Lung (tissue), 12 donors: Measurements from ENCODE around the gene GNPNAT1. TPM values are rescaled to one million over a fixed set of nuclear protein-coding genes. Genes with fewer than 3 reads are reported as not detected.

Source experiments
- ATAC-seq: fragments of 200-7000 bp; cut with Tn5 transposase; one replicate; pipeline ENCODE4 v1.9.1; 2020; ENCODE audit warnings: moderate number of reproducible peaks; ENCODE audit not compliant: insufficient read depth, low FRiP score
- DNase-seq, 3 donors: peaks; one replicate each; pipeline ENCODE4 v3.0.0-alpha.2; 2013 to 2017
- H3K27ac ChIP-seq, 2 donors: one replicate each; pipeline ENCODE4 v1.5.1; 2013; ENCODE audit warnings: mild to moderate bottlenecking in 2 of 2, moderate library complexity in 2 of 2, control low read depth in 1 of 2, inconsistent platforms in 1 of 2, low read depth in 1 of 2, low read length in 1 of 2
- H3K27me3 ChIP-seq, 3 donors: one replicate each; pipeline ENCODE4 v1.5.1; 2013; ENCODE audit warnings: low read length in 2 of 3; ENCODE audit not compliant: control insufficient read depth in 3 of 3, insufficient read depth in 3 of 3
- H3K36me3 ChIP-seq, 4 donors: one replicate each; pipeline ENCODE4 v1.5.1; 2013; ENCODE audit warnings: low read length in 4 of 4, mild to moderate bottlenecking in 1 of 4, moderate library complexity in 1 of 4; ENCODE audit not compliant: control insufficient read depth in 4 of 4, insufficient read depth in 4 of 4
- H3K4me1 ChIP-seq, 5 donors: one replicate each; pipeline ENCODE4 v1.5.1; 2013; ENCODE audit warnings: low read length in 5 of 5, mild to moderate bottlenecking in 2 of 5, moderate library complexity in 1 of 5; ENCODE audit not compliant: control insufficient read depth in 5 of 5, insufficient read depth in 5 of 5
- H3K4me3 ChIP-seq: one replicate; pipeline ENCODE4 v1.5.1; 2013; ENCODE audit warnings: mild to moderate bottlenecking, control low read depth, moderate library complexity
- H3K9ac ChIP-seq, 2 donors: one replicate each; pipeline ENCODE4 v1.5.1; 2013; ENCODE audit warnings: low read length in 2 of 2, control low read depth in 1 of 2; ENCODE audit not compliant: insufficient read depth in 1 of 2
- H3K9me3 ChIP-seq, 4 donors: one replicate each; pipeline ENCODE4 v1.5.1; 2013; ENCODE audit warnings: low read length in 3 of 4, mild to moderate bottlenecking in 1 of 4, moderate library complexity in 1 of 4; ENCODE audit not compliant: control insufficient read depth in 4 of 4, insufficient read depth in 3 of 4
- CTCF ChIP-seq: IDR thresholded peaks from 2 replicates; pipeline ENCODE4 v1.5.1; 2012; ENCODE audit warnings: mild to moderate bottlenecking; ENCODE audit errors: control extremely low read depth, extremely low read depth
- WGBS, 2 donors: extraction: QIAGEN DNeasy Blood & Tissue Kit; methylation state at CpG; one replicate each; pipeline ENCODE4 v1.1.7; 2013; 5-methylcytosine and 5-hydroxymethylcytosine counted together
- polyA plus RNA-seq, 2 donors: library from polyadenylated mRNA; stranded (reverse); fragments of 200-250 nt; gene quantifications; one replicate each; pipeline ENCODE4 v1.2.1, GENCODE V29; 2013
- total RNA-seq, 2 donors: library from RNA; depleted of rRNA in 1 of 2; stranded (reverse); fragments of >200 nt in 1 of 2; gene quantifications; one replicate each; pipeline ENCODE4 v1.2.1, GENCODE V29; 2014 to 2021
- donor health status: control.
- donor health status: control.
- donor health status: Bipolar disorder and iron deficiency.
- donor health status: healthy.
- donor health status: DM: yes; HTN: yes; CAD: no.

Gene GNPNAT1
- total and polyA plus RNA-seq, 4 donors = 7.2 to 18.3 (median 12.3) TPM

- Histone ChIP-seq H3K27ac (no peak overlapping the region), H3K4me3 (no peak overlapping the region), H3K4me1 (peaks cover 0 to 1% (median 0%) of the 10 kb centered on the region in 5 donors), H3K27me3 (no peaks in the 10 kb centered on the region), H3K36me3 (peaks cover 0 to 4% (median 3%) of the 10 kb centered on the region in 4 donors), H3K9ac (no peak overlapping the region), H3K9me3 (no peaks in the 10 kb centered on the region)
- no peak for TF ChIP-seq CTCF
- no peak for ATAC-seq
- WGBS, 2 donors = 53 to 85% methylated on average over 1 of the region's 1 CpG
- DNase-seq = no peak
Measured at GRCh38 chr14:52783206-52783605, 8.2 kb downstream of the GNPNAT1 start.

DNA sequence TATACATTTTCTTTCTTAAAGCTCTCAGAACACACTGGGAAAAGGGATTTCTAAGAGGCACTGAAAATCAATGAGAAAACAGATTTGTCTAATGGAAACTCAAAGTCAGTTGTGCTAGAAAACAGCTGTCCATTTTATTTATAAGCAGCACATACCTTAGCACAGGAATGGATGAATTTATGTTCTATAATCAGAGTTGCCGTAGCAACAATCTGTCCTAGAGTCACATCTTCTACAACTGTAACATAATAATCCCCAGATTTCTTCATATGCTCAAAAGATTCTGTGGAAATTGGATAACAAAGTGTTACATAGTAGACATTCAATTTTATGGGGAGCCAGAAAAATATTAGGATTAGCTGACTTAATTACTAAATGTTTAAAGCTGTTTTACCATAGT, 9.8 kb downstream of the GNPNAT1 start:
- DNase-seq (no peak), ATAC-seq (no peak)
- TF ChIP-seq CTCF = no peak
- H3K27me3 ChIP-seq = no peaks in the 10 kb centered on the region
- H3K4me1 ChIP-seq = peaks cover 0 to 1% (median 0%) of the 10 kb centered on the region in 5 donors
- no peaks in the 10 kb centered on the region for H3K9me3 ChIP-seq
- H3K4me3 ChIP-seq = no peak overlapping the region
- WGBS, 2 donors = 98 to 100% methylated on average over 1 of the region's 1 CpG
- H3K36me3 ChIP-seq = peaks cover 0 to 8% (median 5%) of the 10 kb centered on the region in 4 donors
- H3K9ac ChIP-seq = no peak overlapping the region
- no peak overlapping the region for H3K27ac ChIP-seq

DNA sequence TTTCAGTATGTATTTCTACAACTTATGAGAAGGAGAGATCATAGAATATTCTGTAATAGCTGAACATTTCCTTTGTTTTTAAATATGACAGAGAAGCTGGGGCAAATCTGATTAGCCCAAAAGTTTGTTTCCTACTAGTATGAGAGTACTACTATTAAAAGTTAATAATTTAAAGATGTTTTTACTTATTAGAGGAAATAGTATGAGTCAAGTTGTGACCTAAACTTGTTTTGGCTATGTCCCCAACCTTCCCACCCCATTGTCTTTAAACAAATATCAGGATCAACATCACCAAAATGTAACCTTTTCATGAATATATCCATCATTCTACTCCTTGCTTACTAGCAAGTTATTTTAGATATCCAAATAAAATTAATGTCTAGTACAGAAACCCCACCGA, 10.5 kb downstream of the GNPNAT1 start:
- TF ChIP-seq CTCF = no peak
- H3K9ac ChIP-seq = no peak overlapping the region
- no peak overlapping the region for H3K4me3 ChIP-seq
- H3K36me3 ChIP-seq = peaks cover 0 to 11% (median 6%) of the 10 kb centered on the region in 4 donors
- no peak for DNase-seq
- 88 to 97% methylated on average over 1 of the region's 1 CpG for WGBS, 2 donors
- ATAC-seq = no peak
- H3K27me3 ChIP-seq = no peaks in the 10 kb centered on the region
- no peaks in the 10 kb centered on the region for H3K9me3 ChIP-seq
- H3K27ac ChIP-seq = no peak overlapping the region
- H3K4me1 ChIP-seq = peaks cover 0 to 1% (median 0%) of the 10 kb centered on the region in 5 donors

DNA sequence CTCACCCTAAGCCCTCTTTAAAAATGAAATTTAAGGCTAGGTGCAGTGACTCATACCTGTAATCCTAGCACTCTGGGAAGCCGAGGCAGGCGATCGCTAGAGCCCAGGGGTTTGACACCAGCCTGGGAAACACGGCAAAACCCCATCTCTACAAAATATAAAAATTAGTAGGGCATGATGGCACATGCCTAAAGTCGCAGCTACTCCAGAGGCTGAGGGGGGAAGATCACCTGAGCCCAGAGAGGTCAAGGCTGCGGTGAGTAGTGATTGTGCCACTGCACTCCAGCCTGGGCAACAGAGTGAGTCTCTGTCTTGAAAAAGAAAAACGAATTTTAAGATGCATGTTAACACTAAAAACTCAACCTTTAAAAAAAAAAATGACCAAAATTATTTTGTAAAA, 12.7 kb downstream of the GNPNAT1 start:
- ATAC-seq = no peak

More for the DNA sequence above, 12.7 kb downstream of the GNPNAT1 start:
- Histone ChIP-seq H3K27me3 (no peaks in the 10 kb centered on the region), H3K4me1 (peaks cover 0 to 1% (median 0%) of the 10 kb centered on the region in 5 donors), H3K9ac (no peak overlapping the region), H3K27ac (no peak overlapping the region), H3K9me3 (no peaks in the 10 kb centered on the region), H3K4me3 (no peak overlapping the region), H3K36me3 (peaks cover 7 to 14% (median 10%) of the 10 kb centered on the region in 4 donors)
- no peak for TF ChIP-seq CTCF
- DNase-seq = no peak
- WGBS, 2 donors = 94 to 96% methylated on average over 7 of the region's 7 CpGs
